BJ (cell line): ENCODE measurements around the gene FBXO33. TPM values are rescaled to one million over a fixed set of nuclear protein-coding genes. Genes with fewer than 3 reads are reported as not detected.

Experiments
- CTCF ChIA-PET: fragments of 350-600 bp; formaldehyde crosslinking; extraction: SDS; loops from one replicate; lab custom pipeline; 2021; ENCODE audit warnings: antibody characterized with exemption, inconsistent platforms; lab: Yijun Ruan, JAX
- POLR2A ChIA-PET: fragments of 300-600 bp; sonication (Branson Sonifier 250); formaldehyde crosslinking; extraction: SDS; loops from one replicate; lab custom pipeline; 2021; ENCODE audit warnings: antibody characterized with exemption; lab: Charles Lee
- DNase-seq: peaks from one replicate; pipeline ENCODE4 v3.0.0-alpha.2; 2011; ENCODE audit warnings: low read depth
- H3K27me3 ChIP-seq: 2 replicates; pipeline ENCODE4 v1.6.0; 2011; ENCODE audit warnings: low read length; ENCODE audit not compliant: control insufficient read depth, insufficient read depth
- H3K36me3 ChIP-seq: 2 replicates; pipeline ENCODE4 v1.5.1; 2011; ENCODE audit warnings: low read length; ENCODE audit not compliant: control insufficient read depth, insufficient read depth
- H3K4me3 ChIP-seq: 2 replicates; pipeline ENCODE4 v1.5.1; 2011; ENCODE audit warnings: low read depth, mild to moderate bottlenecking, control low read depth, low read length
- polyA plus RNA-seq: library from polyadenylated mRNA; depleted of rRNA; stranded (reverse); fragments of >200 nt; gene quantifications from 2 replicates; pipeline ENCODE4 v1.2.3, GENCODE V29; 2011
- TF ChIP-seq, protein P1 (sequence below): IDR thresholded peaks from 2 replicates; pipeline ENCODE4 v1.5.1; 2011; ENCODE audit warnings: low read depth, mild to moderate bottlenecking, control low read depth, inconsistent platforms, low read length, moderate library complexity; ENCODE audit not compliant: insufficient read depth

FBXO33 gene
- polyA plus RNA-seq, 1 experiment: 7.3 TPM

DNA sequence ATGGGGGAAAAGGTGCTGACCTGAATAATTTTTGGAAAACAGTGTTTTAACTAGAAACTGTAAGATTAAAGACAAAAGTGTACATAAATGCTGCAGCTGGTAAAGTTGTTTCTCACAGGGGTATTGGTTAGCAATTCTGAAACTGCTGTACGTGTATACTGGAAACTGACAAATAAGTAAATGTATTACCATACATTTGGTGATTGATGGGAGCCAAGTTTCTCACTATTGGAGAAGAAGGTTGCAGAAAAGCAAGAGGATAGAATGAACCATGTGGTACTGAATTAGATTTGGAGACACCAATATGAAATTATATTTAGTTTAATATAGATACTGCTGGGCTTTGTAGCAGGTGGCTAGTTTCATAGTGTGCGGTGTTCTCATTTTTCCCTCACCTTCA is 19.6 kb upstream of the FBXO33 start:
- CTCF ChIA-PET: no interaction called here
- no peak overlapping the region for H3K4me3 ChIP-seq
- POLR2A ChIA-PET: no interaction called here
- H3K36me3 ChIP-seq: no peaks in the 10 kb centered on the region
- no peaks in the 10 kb centered on the region; the same call in 1 of the 2 replicates for H3K27me3 ChIP-seq
- TF ChIP-seq, protein P1, sequence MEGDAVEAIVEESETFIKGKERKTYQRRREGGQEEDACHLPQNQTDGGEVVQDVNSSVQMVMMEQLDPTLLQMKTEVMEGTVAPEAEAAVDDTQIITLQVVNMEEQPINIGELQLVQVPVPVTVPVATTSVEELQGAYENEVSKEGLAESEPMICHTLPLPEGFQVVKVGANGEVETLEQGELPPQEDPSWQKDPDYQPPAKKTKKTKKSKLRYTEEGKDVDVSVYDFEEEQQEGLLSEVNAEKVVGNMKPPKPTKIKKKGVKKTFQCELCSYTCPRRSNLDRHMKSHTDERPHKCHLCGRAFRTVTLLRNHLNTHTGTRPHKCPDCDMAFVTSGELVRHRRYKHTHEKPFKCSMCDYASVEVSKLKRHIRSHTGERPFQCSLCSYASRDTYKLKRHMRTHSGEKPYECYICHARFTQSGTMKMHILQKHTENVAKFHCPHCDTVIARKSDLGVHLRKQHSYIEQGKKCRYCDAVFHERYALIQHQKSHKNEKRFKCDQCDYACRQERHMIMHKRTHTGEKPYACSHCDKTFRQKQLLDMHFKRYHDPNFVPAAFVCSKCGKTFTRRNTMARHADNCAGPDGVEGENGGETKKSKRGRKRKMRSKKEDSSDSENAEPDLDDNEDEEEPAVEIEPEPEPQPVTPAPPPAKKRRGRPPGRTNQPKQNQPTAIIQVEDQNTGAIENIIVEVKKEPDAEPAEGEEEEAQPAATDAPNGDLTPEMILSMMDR: no peak
- no peak for DNase-seq

DNA sequence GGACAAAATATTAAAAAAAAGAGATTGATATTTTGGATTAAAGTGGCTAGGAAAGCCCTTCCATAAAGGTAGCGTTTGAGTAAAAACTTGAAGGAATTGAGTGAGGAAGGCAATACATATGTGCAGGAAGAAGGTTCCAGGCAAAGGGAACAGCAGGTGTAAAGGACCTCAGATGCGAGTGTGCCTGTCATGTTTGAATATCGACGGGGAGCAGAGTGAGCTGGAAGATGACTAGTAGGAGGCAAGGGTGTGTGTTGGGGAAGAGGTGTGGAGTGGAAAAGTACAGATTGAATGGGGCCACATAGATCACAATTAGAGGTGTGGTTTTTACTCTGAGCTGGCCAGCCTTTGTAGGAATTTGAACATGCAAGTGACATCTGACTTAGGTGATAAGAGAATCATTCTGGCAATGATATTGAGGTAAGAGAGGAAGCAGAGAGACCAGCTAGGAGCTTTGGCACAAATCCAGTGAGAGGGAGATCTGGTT is 15.0 kb upstream of the FBXO33 start:
- ChIA-PET POLR2A (no interaction called here), CTCF (no interaction called here)
- H3K27me3 ChIP-seq: no peaks in the 10 kb centered on the region; the same call in 1 of the 2 replicates
- no peak for DNase-seq
- H3K4me3 ChIP-seq: no peak overlapping the region
- no peaks in the 10 kb centered on the region for H3K36me3 ChIP-seq
- TF ChIP-seq, protein P1: no peak

DNA sequence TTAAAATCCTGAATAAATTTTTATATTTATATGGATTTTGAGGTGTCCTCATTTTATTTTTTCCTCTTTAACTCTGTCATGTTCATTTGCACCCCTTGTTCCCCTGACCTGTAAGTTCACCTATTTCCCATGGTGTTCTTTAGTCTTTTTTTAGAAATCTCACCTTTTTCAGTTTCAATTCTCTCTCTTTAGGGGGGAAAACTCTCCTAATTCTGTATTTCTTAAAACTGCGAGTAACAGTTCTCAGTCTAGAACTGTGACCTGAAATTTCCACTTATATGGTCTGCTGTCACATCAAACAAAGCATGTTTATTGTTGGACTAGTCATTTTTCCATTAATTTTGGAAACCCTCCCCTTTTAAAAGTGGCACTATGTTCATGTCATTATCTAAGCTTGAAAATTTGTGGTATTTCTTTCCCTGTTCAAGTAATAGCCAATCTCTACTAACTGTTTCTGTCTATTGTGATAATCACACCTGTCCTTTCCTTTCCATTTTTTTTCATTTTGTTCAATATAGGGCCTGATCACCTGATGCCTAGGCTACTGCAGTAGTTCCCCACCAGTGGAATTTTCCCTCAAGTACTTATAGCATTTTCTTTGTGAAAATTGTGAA is 14.0 kb upstream of the FBXO33 start:
- ChIA-PET CTCF (interaction anchor here (1.9 kb wide), 1 partner anchor 11 kb away, joined by 6 read pairs; no protein-coding TSS in a partner anchor), POLR2A (no interaction called here)
- no peak for DNase-seq
- Histone ChIP-seq H3K36me3 (no peaks in the 10 kb centered on the region), H3K4me3 (no peak overlapping the region), H3K27me3 (no peaks in the 10 kb centered on the region; the same call in 1 of the 2 replicates)
- TF ChIP-seq, protein P1: no peak

DNA sequence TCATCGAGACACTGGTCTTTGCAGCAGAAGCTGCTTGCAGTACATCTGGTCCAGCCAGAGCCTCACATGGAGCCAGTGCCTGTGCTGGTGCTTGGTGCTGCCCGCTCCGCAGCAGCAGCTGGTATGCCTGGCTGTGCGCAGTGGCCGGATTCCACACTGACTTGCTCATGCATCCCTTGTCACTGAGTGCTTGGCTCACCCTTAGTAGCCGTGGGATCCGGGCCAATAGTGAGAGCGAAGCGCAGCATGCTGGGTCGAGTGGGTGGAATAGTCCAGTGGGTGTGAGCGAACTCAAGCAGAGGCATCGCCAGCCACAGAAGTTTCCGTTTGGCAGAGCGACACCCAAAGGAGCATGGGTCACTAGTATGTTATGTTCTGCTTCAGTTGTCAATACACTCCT is 10.1 kb upstream of the FBXO33 start:
- H3K4me3 ChIP-seq: no peak overlapping the region
- TF ChIP-seq, protein P1: no peak
- H3K36me3 ChIP-seq: no peaks in the 10 kb centered on the region
- ChIA-PET POLR2A (no interaction called here), CTCF (no interaction called here)
- H3K27me3 ChIP-seq: no peaks in the 10 kb centered on the region
- DNase-seq: no peak

DNA sequence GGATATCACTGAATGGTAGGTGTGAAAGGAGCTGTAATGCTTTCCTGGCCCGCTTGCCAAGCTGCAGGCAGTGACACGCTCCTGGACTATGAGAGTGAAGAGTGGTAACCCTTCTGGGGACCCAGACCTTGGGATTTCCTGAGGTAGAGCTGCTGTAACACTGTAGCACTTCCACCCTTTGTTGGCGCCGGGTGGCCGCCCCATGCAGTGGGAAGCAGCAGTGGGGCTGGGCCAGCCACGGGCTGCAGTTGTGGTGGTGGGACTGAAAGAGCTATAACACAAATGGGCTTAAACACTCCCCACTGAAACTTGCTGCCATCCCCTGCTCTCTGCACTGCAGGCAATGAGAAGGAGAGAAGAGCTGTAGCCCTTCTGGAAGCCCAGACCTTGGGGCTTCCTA is 9.6 kb upstream of the FBXO33 start:
- POLR2A ChIA-PET: no interaction called here
- H3K4me3 ChIP-seq: no peak overlapping the region
- no peaks in the 10 kb centered on the region for H3K27me3 ChIP-seq
- DNase-seq: no peak
- TF ChIP-seq, protein P1: no peak
- CTCF ChIA-PET: no interaction called here
- H3K36me3 ChIP-seq: no peaks in the 10 kb centered on the region
